K562 (cell line): ENCODE measurements around the gene MUCL3. TPM values are rescaled to one million over a fixed set of nuclear protein-coding genes. Genes with fewer than 3 reads are reported as not detected.

Experiments used
- ATAC-seq: fragments of 200-7000 bp; cut with Tn5 transposase; 3 replicates; pipeline ENCODE4 v1.9.1; 2020; ENCODE audit warnings: moderate library complexity
- BruUV-seq: library from RNA; stranded (reverse); fragments of 400-500 nt; replicated peaks from 2 replicates; lab custom pipeline; 2021; lab: Mats Ljungman, UMichigan
- CTCF ChIA-PET: fragments of 300-600 bp; formaldehyde crosslinking; extraction: SDS; loops from one replicate; lab custom pipeline; 2021; ENCODE audit warnings: low intra/inter-chr PET ratio; lab: Yijun Ruan, JAX
- POLR2A ChIA-PET: fragments of 300-600, 350-650 bp; sonication (Branson Sonifier 250); formaldehyde crosslinking; extraction: SDS; loops from one replicate; lab custom pipeline; 2021; ENCODE audit warnings: antibody characterized with exemption, inconsistent platforms; lab: Yijun Ruan, JAX
- DNase-seq, 4 experiments: peaks; one replicate each; pipeline versions ENCODE4 v3.0.0 to v3.0.0-alpha.2; 2011 to 2018; ENCODE audit warnings: low spot score in 3 of 4, mixed read lengths in 3 of 4; ENCODE audit errors: extremely low read depth in 1 of 4
- FAIRE-seq: peaks from 2 replicates; lab custom pipeline; 2011; peaks lifted over from hg19 to GRCh38; lab: Jason Lieb, UNC
- H2AFZ ChIP-seq: 2 replicates; pipeline ENCODE4 v1.6.0; 2011; ENCODE audit warnings: low read depth, low read length, control low read depth, inconsistent platforms
- H3K27ac ChIP-seq: fragments of 200-600 bp; 3 replicates; pipeline ENCODE4 v1.8.0; 2011; ENCODE audit warnings: low read depth, mild to moderate bottlenecking, control low read depth, inconsistent platforms, low read length, moderate library complexity, mixed read lengths; ENCODE audit errors: extremely low read depth
- H3K27me3 ChIP-seq, 2 experiments: fragments of 300-600 bp in 1 of 2; 2 replicates in 1 of 2; 3 replicates in 1 of 2; pipeline versions ENCODE4 v1.6.0 to v1.8.0; 2011; ENCODE audit warnings: inconsistent platforms in 2 of 2, low read length in 2 of 2, mild to moderate bottlenecking in 1 of 2, mixed read lengths in 1 of 2, moderate library complexity in 1 of 2; ENCODE audit not compliant: control insufficient read depth in 2 of 2, insufficient read depth in 2 of 2
- H3K36me3 ChIP-seq: fragments of 300-600 bp; 3 replicates; pipeline ENCODE4 v1.8.0; 2011; ENCODE audit warnings: mild to moderate bottlenecking, low read length, inconsistent platforms; ENCODE audit not compliant: control insufficient read depth, insufficient read depth
- H3K4me1 ChIP-seq, 2 experiments: fragments of 200-600 bp in 1 of 2; replicated peaks in 1 of 2; 2 replicates in 1 of 2; 3 replicates in 1 of 2; pipeline versions ENCODE4 v1.5.1 to v1.8.0; 2011; ENCODE audit warnings: inconsistent platforms in 2 of 2, low read length in 2 of 2, mild to moderate bottlenecking in 1 of 2, mixed read lengths in 1 of 2, moderate library complexity in 1 of 2; ENCODE audit not compliant: control insufficient read depth in 2 of 2, insufficient read depth in 2 of 2
- H3K4me2 ChIP-seq: 2 replicates; pipeline ENCODE4 v1.6.1; 2011; ENCODE audit warnings: low read length, control low read depth, inconsistent platforms, mixed read lengths; ENCODE audit not compliant: insufficient read depth
- H3K4me3 ChIP-seq: fragments of 200-600 bp; sonication (generic), shearing (Covaris generic); 2 replicates; pipeline ENCODE4 v1.5.1; 2016; ENCODE audit warnings: control low read depth, inconsistent platforms
- H3K79me2 ChIP-seq: fragments of 200-600 bp; 3 replicates; pipeline ENCODE4 v1.8.0; 2011; ENCODE audit warnings: low read length, inconsistent platforms; ENCODE audit not compliant: control insufficient read depth, insufficient read depth
- H3K9ac ChIP-seq, 2 experiments: 2 replicates each; pipeline versions ENCODE4 v1.6.0 to v1.6.1; 2011; ENCODE audit warnings: low read depth in 2 of 2, low read length in 2 of 2, control low read depth in 1 of 2, inconsistent platforms in 1 of 2, mild to moderate bottlenecking in 1 of 2, mixed read lengths in 1 of 2; ENCODE audit not compliant: insufficient read depth in 1 of 2
- H3K9me1 ChIP-seq: one replicate; pipeline ENCODE4 v1.6.0; 2011; ENCODE audit warnings: inconsistent platforms, mild to moderate bottlenecking, low read length, moderate library complexity; ENCODE audit not compliant: control insufficient read depth, insufficient read depth
- H3K9me3 ChIP-seq: replicated peaks from 2 replicates; pipeline ENCODE4 v1.5.1; 2011; ENCODE audit warnings: low read depth, low read length, inconsistent platforms; ENCODE audit not compliant: control insufficient read depth, insufficient read depth
- H4K20me1 ChIP-seq: replicated peaks from 2 replicates; pipeline ENCODE4 v1.6.1; 2011; ENCODE audit warnings: low read length, inconsistent platforms, mixed read lengths; ENCODE audit not compliant: control insufficient read depth, insufficient read depth
- CBFA2T3 ChIP-seq: fragments of 450-650 bp; IDR thresholded peaks from 2 replicates; pipeline ENCODE4 v1.6.1; 2017
- ESRRA ChIP-seq: fragments of 450-650 bp; IDR thresholded peaks from 2 replicates; pipeline ENCODE4 v1.6.1; 2014; ENCODE audit warnings: low read depth, mild to moderate bottlenecking, moderate library complexity, borderline replicate concordance
- TAF9B ChIP-seq: fragments of 450-650 bp; IDR thresholded peaks from 2 replicates; pipeline ENCODE4 v1.6.1; 2018; ENCODE audit warnings: mild to moderate bottlenecking; ENCODE audit not compliant: partially characterized antibody
- WGBS: fragments of 100-300 bp; shearing (Covaris generic); methylation state at CpG from one replicate; pipeline ENCODE4 v1.1.6; 2016; ENCODE audit warnings: low coverage, mixed read lengths; ENCODE audit not compliant: insufficient coverage; ENCODE audit errors: missing lambda C conversion rate; 5-methylcytosine and 5-hydroxymethylcytosine counted together
- in situ Hi-C: fragments of 300-500 bp; cut with MboI; formaldehyde crosslinking; loops from 4 replicates; pipeline ENCODE4 v1.15.0; 2018; ENCODE audit warnings: inconsistent platforms, mixed read lengths
- intact Hi-C: fragments of 100-400 bp; cut with micrococcal nuclease; formaldehyde crosslinking; loops from 2 replicates; pipeline ENCODE4 v1.14.2; 2022
- polyA plus RNA-seq, 8 experiments: library from polyadenylated mRNA; depleted of rRNA in 4 of 8; stranded (reverse) in 5 of 8; unstranded in 3 of 8; fragments of >200 nt; fragmentation: Nextera tagmentation in 2 of 8; fragmentation: Illumina TruSeq in 1 of 8; extraction: Ambion mirVana in 2 of 8; extraction: Trizol in 1 of 8; gene quantifications; 2 replicates each; pipeline versions ENCODE4 v1.2.1 to v1.2.3, GENCODE V29; 2011 to 2014; ENCODE audit warnings: inconsistent platforms in 1 of 8, missing spikeins in 1 of 8
- total RNA-seq, 7 experiments: library from RNA; depleted of rRNA in 6 of 7; stranded (reverse); fragments of >200 nt in 6 of 7; fragmentation: Illumina TruSeq in 2 of 7; extraction: Trizol in 2 of 7; gene quantifications; 2 replicates each; pipeline versions ENCODE4 v1.2.1 to v1.2.3, GENCODE V29; 2011 to 2021; ENCODE audit warnings: low replicate concordance in 1 of 7
- TF ChIP-seq, protein P1 (sequence below): sonication (generic); formaldehyde crosslinking; IDR thresholded peaks from 2 replicates; pipeline ENCODE4 v1.8.0; 2023; ENCODE audit warnings: mild to moderate bottlenecking, missing genetic modification reagents
- TF ChIP-seq, protein P2 (sequence below): sonication (generic); formaldehyde crosslinking; IDR thresholded peaks from 2 replicates; pipeline ENCODE4 v1.8.1; 2023; ENCODE audit warnings: missing genetic modification reagents, mild to moderate bottlenecking, borderline replicate concordance

Gene MUCL3
- total and polyA plus RNA-seq, 9 of the 15 experiments (the other 6 are each of a cell fraction or from before 2014, with no cell fraction given): 0.07 TPM; not detected in 8

DNA sequence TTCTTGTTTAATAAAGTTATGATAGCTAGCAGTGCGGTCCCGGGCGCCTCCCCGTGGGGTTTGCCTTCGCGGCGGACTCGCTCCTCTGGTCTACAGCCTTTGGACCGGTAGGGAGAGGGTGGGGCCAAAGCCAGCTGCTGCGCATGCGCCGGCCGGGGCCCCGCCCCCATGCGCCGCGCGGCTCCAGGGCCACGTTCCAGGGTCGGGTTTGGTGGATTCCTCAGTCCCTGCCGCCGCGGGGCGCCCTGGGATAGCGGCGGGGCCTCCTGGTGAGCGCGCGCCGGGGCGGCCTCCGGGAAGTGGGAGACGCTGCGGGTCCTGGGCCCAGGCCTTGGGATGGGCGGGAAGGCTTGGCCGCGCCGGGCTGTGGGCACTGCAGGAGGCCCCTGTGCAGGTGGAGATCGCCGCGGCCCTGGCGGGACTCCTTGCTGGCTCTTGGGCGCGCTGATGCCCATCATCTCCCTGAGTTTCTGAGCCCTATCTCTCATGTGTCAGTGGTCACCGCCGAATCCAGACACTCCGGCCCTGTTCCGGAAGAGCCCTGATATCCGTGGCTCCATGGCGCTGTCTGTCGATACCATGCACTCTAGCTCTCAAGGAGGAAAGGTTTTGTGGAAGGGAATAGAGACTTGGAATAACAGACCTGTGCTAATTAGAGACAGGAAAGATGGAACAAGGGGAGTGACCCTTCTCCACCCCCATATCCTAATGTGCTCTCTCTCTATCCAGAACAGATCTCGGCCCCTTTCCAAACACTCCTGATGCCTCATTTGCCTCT lies 26.5 kb upstream of the MUCL3 start, which contains the start of gene VARS2 (continued):
- TF ChIP-seq, protein P1, sequence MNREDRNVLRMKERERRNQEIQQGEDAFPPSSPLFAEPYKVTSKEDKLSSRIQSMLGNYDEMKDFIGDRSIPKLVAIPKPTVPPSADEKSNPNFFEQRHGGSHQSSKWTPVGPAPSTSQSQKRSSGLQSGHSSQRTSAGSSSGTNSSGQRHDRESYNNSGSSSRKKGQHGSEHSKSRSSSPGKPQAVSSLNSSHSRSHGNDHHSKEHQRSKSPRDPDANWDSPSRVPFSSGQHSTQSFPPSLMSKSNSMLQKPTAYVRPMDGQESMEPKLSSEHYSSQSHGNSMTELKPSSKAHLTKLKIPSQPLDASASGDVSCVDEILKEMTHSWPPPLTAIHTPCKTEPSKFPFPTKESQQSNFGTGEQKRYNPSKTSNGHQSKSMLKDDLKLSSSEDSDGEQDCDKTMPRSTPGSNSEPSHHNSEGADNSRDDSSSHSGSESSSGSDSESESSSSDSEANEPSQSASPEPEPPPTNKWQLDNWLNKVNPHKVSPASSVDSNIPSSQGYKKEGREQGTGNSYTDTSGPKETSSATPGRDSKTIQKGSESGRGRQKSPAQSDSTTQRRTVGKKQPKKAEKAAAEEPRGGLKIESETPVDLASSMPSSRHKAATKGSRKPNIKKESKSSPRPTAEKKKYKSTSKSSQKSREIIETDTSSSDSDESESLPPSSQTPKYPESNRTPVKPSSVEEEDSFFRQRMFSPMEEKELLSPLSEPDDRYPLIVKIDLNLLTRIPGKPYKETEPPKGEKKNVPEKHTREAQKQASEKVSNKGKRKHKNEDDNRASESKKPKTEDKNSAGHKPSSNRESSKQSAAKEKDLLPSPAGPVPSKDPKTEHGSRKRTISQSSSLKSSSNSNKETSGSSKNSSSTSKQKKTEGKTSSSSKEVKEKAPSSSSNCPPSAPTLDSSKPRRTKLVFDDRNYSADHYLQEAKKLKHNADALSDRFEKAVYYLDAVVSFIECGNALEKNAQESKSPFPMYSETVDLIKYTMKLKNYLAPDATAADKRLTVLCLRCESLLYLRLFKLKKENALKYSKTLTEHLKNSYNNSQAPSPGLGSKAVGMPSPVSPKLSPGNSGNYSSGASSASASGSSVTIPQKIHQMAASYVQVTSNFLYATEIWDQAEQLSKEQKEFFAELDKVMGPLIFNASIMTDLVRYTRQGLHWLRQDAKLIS (CRISPR knock-in tag): peak; percentile 30; the same call in 1 of the 2 replicates

DNA sequence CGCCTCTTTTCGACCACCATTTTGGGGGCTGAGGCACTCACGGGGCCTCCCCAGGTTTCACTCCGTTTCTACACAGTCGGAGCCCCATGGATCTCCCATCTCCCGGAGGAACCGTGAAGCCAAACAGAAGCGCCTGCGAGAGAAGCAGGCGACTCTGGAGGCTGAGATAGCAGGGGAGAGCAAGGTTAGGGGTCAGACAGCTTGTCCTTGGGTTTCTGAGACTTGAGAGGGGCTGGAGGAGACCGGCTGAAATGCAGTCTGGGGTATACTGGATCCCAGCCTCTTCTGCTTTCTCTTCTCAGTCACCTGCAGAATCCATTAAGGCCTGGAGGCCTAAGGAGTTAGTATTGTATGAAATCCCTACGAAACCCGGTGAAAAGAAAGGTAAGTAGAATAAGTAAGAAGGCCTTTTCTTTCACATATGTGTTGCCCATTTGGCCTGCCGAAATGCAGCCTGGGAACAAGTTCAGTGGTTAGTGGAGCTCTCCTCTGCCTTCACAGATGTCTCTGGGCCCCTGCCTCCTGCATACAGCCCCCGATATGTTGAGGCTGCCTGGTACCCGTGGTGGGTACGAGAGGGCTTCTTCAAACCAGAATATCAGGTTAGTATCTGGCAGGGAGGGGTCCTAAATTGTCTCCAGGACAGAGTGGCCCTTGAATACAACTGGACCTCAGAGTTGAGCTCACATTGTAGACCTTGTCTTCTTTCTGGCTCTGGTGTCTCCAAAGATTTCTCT lies 25.8 kb upstream of the MUCL3 start:
- Histone ChIP-seq H2AFZ (peak overlapping the region; percentile 86), H3K79me2 (peaks cover 8% of the 10 kb centered on the region; the same call in 2 of the 3 replicates), H3K4me2 (peak overlapping the region; percentile 99), H3K27me3 (no peaks in the 10 kb centered on the region), H3K9ac (peak overlapping the region; percentile 91 to 92), H3K4me3 (peak overlapping the region; percentile 55), H4K20me1 (no peaks in the 10 kb centered on the region), H3K27ac (peak overlapping the region; percentile 89), H3K9me1 (no peaks in the 10 kb centered on the region), H3K36me3 (peaks cover 78% of the 10 kb centered on the region; the same call in 2 of the 3 replicates), H3K4me1 (peaks cover 15 to 28% of the 10 kb centered on the region in 2 experiments), H3K9me3 (no peaks in the 10 kb centered on the region)
- DNase-seq (peak; percentile 70 to 86 (median 73)), FAIRE-seq (no peak), ATAC-seq (peak; percentile 70)
- in situ Hi-C loops (loop anchor here (5.0 to 10.0 kb wide), 2 partner anchors 162 to 460 kb away; no protein-coding TSS in a partner anchor), intact Hi-C loops (loop anchor here (1.0 to 2.0 kb wide), 6 partner anchors 38 to 172 kb away; no protein-coding TSS in a partner anchor)
- WGBS: 19% methylated on average over 17 of the region's 17 CpGs
- ChIA-PET POLR2A (interaction anchor here (0.6 to 3.5 kb wide), 14 partner anchors 9 to 1804 kb away, joined by 3 to 11 read pairs (median 4); no protein-coding TSS in a partner anchor), CTCF (interaction anchor here (0.5 to 3.7 kb wide), 16 partner anchors 11 to 433 kb away, joined by 3 to 34 read pairs (median 6); no protein-coding TSS in a partner anchor)
- no TSS peak for BruUV-seq
- TF ChIP-seq CBFA2T3: peak; percentile 72
- no peak for TF ChIP-seq TAF9B
- peak; percentile 82 for TF ChIP-seq ESRRA
- TF ChIP-seq, protein P2, sequence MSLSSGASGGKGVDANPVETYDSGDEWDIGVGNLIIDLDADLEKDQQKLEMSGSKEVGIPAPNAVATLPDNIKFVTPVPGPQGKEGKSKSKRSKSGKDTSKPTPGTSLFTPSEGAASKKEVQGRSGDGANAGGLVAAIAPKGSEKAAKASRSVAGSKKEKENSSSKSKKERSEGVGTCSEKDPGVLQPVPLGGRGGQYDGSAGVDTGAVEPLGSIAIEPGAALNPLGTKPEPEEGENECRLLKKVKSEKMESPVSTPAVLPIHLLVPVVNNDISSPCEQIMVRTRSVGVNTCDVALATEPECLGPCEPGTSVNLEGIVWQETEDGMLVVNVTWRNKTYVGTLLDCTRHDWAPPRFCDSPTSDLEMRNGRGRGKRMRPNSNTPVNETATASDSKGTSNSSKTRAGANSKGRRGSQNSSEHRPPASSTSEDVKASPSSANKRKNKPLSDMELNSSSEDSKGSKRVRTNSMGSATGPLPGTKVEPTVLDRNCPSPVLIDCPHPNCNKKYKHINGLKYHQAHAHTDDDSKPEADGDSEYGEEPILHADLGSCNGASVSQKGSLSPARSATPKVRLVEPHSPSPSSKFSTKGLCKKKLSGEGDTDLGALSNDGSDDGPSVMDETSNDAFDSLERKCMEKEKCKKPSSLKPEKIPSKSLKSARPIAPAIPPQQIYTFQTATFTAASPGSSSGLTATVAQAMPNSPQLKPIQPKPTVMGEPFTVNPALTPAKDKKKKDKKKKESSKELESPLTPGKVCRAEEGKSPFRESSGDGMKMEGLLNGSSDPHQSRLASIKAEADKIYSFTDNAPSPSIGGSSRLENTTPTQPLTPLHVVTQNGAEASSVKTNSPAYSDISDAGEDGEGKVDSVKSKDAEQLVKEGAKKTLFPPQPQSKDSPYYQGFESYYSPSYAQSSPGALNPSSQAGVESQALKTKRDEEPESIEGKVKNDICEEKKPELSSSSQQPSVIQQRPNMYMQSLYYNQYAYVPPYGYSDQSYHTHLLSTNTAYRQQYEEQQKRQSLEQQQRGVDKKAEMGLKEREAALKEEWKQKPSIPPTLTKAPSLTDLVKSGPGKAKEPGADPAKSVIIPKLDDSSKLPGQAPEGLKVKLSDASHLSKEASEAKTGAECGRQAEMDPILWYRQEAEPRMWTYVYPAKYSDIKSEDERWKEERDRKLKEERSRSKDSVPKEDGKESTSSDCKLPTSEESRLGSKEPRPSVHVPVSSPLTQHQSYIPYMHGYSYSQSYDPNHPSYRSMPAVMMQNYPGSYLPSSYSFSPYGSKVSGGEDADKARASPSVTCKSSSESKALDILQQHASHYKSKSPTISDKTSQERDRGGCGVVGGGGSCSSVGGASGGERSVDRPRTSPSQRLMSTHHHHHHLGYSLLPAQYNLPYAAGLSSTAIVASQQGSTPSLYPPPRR: 0 out of 2 replicates have a peak, but pooled peaks have one; percentile 53
